ENCODE measurements around the gene OIP5. TPM values are rescaled to one million over a fixed set of nuclear protein-coding genes. Genes with fewer than 3 reads are reported as not detected.

The OIP5 gene
- total and polyA plus RNA-seq, 4 donors, result 0.17 to 11.8 (median 1.1) TPM

DNA sequence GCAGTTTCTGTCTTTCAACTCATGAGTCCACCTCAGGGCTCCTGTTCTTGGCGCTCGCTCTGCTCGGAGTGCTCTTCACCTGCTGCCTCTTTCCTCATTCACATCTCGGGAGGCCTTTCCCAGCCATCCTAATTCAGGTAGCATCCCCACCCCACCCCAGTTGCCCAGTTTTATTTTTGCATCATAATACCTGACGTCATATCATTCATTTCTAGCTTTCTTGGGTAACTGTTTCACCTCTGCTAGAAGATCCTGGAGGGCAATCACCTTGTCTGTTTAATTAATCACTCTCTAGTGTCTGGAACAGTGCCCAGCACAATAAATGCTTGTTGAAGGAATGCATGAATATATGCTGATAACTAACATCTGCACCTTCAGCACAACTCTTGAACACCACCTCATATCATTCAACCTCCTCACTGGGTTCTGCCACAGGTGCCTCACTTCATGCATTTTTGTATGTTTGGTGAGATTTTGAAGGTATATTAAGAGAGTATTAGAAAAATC lies 7.9 kb upstream of the OIP5 start:
- Histone ChIP-seq H3K9ac (ENCODE audit: low read depth in 1 of 2, low read length in 2 of 2) (no peak overlapping the region), H3K9me3 (ENCODE audit: control insufficient read depth in 4 of 4, low read length in 3 of 4) (no peaks in the 10 kb centered on the region), H3K27ac (ENCODE audit: low read depth in 1 of 2, low read length in 2 of 2) (no peak overlapping the region), H3K36me3 (ENCODE audit: control insufficient read depth in 4 of 4, insufficient read depth in 3 of 4, low read depth in 1 of 4, low read length in 3 of 4) (peaks cover 0 to 2% (median 0%) of the 10 kb centered on the region in 4 donors), H3K27me3 (ENCODE audit: control insufficient read depth in 4 of 4, insufficient read depth in 4 of 4, low read length in 3 of 4) (no peaks in the 10 kb centered on the region), H3K4me1 (ENCODE audit: control insufficient read depth in 4 of 4, insufficient read depth in 4 of 4, low read length in 3 of 4) (no peaks in the 10 kb centered on the region), H3K4me3 (ENCODE audit: low read depth in 1 of 3, low read length in 3 of 3) (no peak overlapping the region)
- 85% methylated on average over 5 of the region's 5 CpGs for whole genome bisulfite sequencing
- no peak for DNase-seq (ENCODE audit: low spot score)
- TF ChIP-seq ATF3 (IDR thresholded peaks at IDR 0.05), result no peak
- no peak for TF ChIP-seq RXRA (IDR thresholded peaks at IDR 0.05)
- TF ChIP-seq GABPA (IDR thresholded peaks at IDR 0.05 in 1 of 2, conservative IDR thresholded peaks at IDR 0.05 in 1 of 2), result no peak
- TF ChIP-seq FOXA1 (IDR thresholded peaks at IDR 0.05), result no peak
- no peak for TF ChIP-seq TAF1 (conservative IDR thresholded peaks at IDR 0.05)
- TF ChIP-seq HNF4G (IDR thresholded peaks at IDR 0.05), result no peak
- TF ChIP-seq SP1 (IDR thresholded peaks at IDR 0.05), result no peak
- no peak for TF ChIP-seq NR2F2 (IDR thresholded peaks at IDR 0.05)

- Histone ChIP-seq H3K27ac (ENCODE audit: low read depth in 1 of 2, low read length in 2 of 2) (no peak overlapping the region), H3K9me3 (ENCODE audit: control insufficient read depth in 4 of 4, low read length in 3 of 4) (no peaks in the 10 kb centered on the region), H3K27me3 (ENCODE audit: control insufficient read depth in 4 of 4, insufficient read depth in 4 of 4, low read length in 3 of 4) (no peaks in the 10 kb centered on the region), H3K4me3 (ENCODE audit: low read depth in 1 of 3, low read length in 3 of 3) (no peak overlapping the region), H3K4me1 (ENCODE audit: control insufficient read depth in 4 of 4, insufficient read depth in 4 of 4, low read length in 3 of 4) (peaks cover 0 to 11% (median 1%) of the 10 kb centered on the region in 4 donors), H3K36me3 (ENCODE audit: control insufficient read depth in 4 of 4, insufficient read depth in 3 of 4, low read depth in 1 of 4, low read length in 3 of 4) (no peaks in the 10 kb centered on the region), H3K9ac (ENCODE audit: low read depth in 1 of 2, low read length in 2 of 2) (no peak overlapping the region)
- TF ChIP-seq RXRA (IDR thresholded peaks at IDR 0.05) (no peak), NR2F2 (IDR thresholded peaks at IDR 0.05) (no peak), JUND (IDR thresholded peaks at IDR 0.05) (no peak)
- no peak for DNase-seq (ENCODE audit: low spot score)
- 91% methylated on average over 13 of the region's 13 CpGs for WGBS
These were observed 5.5 kb upstream of the OIP5 start for GRCh38 chr15:41337631-41338522.

GRCh38 chr15:41337047-41337446 lies 4.7 kb upstream of the OIP5 start:
- peaks cover 0 to 16% (median 4%) of the 10 kb centered on the region in 4 donors for H3K4me1 ChIP-seq (ENCODE audit: control insufficient read depth in 4 of 4, insufficient read depth in 4 of 4, low read length in 3 of 4)
- WGBS, result 99% methylated on average over 6 of the region's 6 CpGs
- TF ChIP-seq EGR1 (IDR thresholded peaks at IDR 0.05; ENCODE audit: low read depth in 2 of 2) (no peak), JUND (IDR thresholded peaks at IDR 0.05) (no peak), ATF3 (IDR thresholded peaks at IDR 0.05) (no peak), REST (IDR thresholded peaks at IDR 0.05) (no peak), HNF4G (IDR thresholded peaks at IDR 0.05) (no peak), RXRA (IDR thresholded peaks at IDR 0.05) (no peak), FOXA2 (IDR thresholded peaks at IDR 0.05) (no peak), RAD21 (IDR thresholded peaks at IDR 0.05) (no peak), NR2F2 (IDR thresholded peaks at IDR 0.05) (no peak), SP1 (IDR thresholded peaks at IDR 0.05) (no peak), FOXA1 (IDR thresholded peaks at IDR 0.05) (no peak), TAF1 (conservative IDR thresholded peaks at IDR 0.05) (no peak), HNF4A (conservative IDR thresholded peaks at IDR 0.05) (no peak)
- TF ChIP-seq, protein P1, sequence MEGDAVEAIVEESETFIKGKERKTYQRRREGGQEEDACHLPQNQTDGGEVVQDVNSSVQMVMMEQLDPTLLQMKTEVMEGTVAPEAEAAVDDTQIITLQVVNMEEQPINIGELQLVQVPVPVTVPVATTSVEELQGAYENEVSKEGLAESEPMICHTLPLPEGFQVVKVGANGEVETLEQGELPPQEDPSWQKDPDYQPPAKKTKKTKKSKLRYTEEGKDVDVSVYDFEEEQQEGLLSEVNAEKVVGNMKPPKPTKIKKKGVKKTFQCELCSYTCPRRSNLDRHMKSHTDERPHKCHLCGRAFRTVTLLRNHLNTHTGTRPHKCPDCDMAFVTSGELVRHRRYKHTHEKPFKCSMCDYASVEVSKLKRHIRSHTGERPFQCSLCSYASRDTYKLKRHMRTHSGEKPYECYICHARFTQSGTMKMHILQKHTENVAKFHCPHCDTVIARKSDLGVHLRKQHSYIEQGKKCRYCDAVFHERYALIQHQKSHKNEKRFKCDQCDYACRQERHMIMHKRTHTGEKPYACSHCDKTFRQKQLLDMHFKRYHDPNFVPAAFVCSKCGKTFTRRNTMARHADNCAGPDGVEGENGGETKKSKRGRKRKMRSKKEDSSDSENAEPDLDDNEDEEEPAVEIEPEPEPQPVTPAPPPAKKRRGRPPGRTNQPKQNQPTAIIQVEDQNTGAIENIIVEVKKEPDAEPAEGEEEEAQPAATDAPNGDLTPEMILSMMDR (IDR thresholded peaks at IDR 0.05; ENCODE audit: low read depth, low read length, missing input control), result no peak
- TF ChIP-seq, protein P2, sequence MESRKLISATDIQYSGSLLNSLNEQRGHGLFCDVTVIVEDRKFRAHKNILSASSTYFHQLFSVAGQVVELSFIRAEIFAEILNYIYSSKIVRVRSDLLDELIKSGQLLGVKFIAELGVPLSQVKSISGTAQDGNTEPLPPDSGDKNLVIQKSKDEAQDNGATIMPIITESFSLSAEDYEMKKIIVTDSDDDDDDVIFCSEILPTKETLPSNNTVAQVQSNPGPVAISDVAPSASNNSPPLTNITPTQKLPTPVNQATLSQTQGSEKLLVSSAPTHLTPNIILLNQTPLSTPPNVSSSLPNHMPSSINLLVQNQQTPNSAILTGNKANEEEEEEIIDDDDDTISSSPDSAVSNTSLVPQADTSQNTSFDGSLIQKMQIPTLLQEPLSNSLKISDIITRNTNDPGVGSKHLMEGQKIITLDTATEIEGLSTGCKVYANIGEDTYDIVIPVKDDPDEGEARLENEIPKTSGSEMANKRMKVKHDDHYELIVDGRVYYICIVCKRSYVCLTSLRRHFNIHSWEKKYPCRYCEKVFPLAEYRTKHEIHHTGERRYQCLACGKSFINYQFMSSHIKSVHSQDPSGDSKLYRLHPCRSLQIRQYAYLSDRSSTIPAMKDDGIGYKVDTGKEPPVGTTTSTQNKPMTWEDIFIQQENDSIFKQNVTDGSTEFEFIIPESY (IDR thresholded peaks at IDR 0.05), result no peak
- no peak overlapping the region for H3K27ac ChIP-seq (ENCODE audit: low read depth in 1 of 2, low read length in 2 of 2)
- H3K27me3 ChIP-seq (ENCODE audit: control insufficient read depth in 4 of 4, insufficient read depth in 4 of 4, low read length in 3 of 4), result no peaks in the 10 kb centered on the region
- DNase-seq (ENCODE audit: low spot score), result no peak
- no peaks in the 10 kb centered on the region for H3K36me3 ChIP-seq (ENCODE audit: control insufficient read depth in 4 of 4, insufficient read depth in 3 of 4, low read depth in 1 of 4, low read length in 3 of 4)
- H3K4me3 ChIP-seq (ENCODE audit: low read depth in 1 of 3, low read length in 3 of 3), result no peak overlapping the region
- no peaks in the 10 kb centered on the region for H3K9me3 ChIP-seq (ENCODE audit: control insufficient read depth in 4 of 4, low read length in 3 of 4)
- H3K9ac ChIP-seq (ENCODE audit: low read depth in 1 of 2, low read length in 2 of 2), result no peak overlapping the region
